IMR-90 (cell line): Measurements from ENCODE around the gene SEMA6D. TPM values are rescaled to one million over a fixed set of nuclear protein-coding genes. Genes with fewer than 3 reads are reported as not detected.
A peak's percentile ranks its signal among the peaks of the same experiment; 100 is the strongest.

ENCODE experiments used
- ATAC-seq: fragments of 200-7000 bp; cut with Tn5 transposase; 2 replicates; pipeline ENCODE4 v1.9.1; 2020; ENCODE audit warnings: low read depth, mild to moderate bottlenecking, moderate library complexity
- BruUV-seq: library from RNA; stranded (reverse); fragments of 400-500 nt; replicated peaks from 2 replicates; lab custom pipeline; 2021; lab: Mats Ljungman, UMichigan
- CTCF ChIA-PET: fragments of 300-600 bp; formaldehyde crosslinking; extraction: SDS; loops from one replicate; lab custom pipeline; 2021; ENCODE audit warnings: antibody characterized with exemption; lab: Yijun Ruan, JAX
- POLR2A ChIA-PET: fragments of 300-600 bp; sonication (Branson Sonifier 250); formaldehyde crosslinking; loops from one replicate; lab custom pipeline; 2022; ENCODE audit warnings: antibody characterized with exemption; ENCODE audit not compliant: unreplicated experiment; lab: Charles Lee
- DNase-seq: peaks from one replicate; pipeline ENCODE4 v3.0.0; 2013
- H2AFZ ChIP-seq: replicated peaks from 2 replicates; pipeline ENCODE3; 2013; ENCODE audit warnings: low read length, mild to moderate bottlenecking; ENCODE audit not compliant: poor library complexity
- H2AK5ac ChIP-seq: 2 replicates; pipeline ENCODE4 v1.6.1; 2013; ENCODE audit warnings: low read depth, low read length, inconsistent platforms
- H2AK9ac ChIP-seq: replicated peaks from 2 replicates; pipeline ENCODE3; 2013; ENCODE audit warnings: mild to moderate bottlenecking, low read depth, low read length, moderate library complexity; ENCODE audit not compliant: poor library complexity
- H2BK120ac ChIP-seq: 2 replicates; pipeline ENCODE4 v1.6.1; 2013; ENCODE audit warnings: low read depth, low read length, inconsistent platforms
- H2BK15ac ChIP-seq: 3 replicates; pipeline ENCODE4 v1.6.1; 2013; ENCODE audit warnings: low read depth, low read length, inconsistent platforms
- H2BK20ac ChIP-seq: 2 replicates; pipeline ENCODE4 v1.6.1; 2013; ENCODE audit warnings: low read depth, mild to moderate bottlenecking, inconsistent platforms, low read length, moderate library complexity
- H2BK5ac ChIP-seq: 2 replicates; pipeline ENCODE4 v1.6.1; 2013; ENCODE audit warnings: mild to moderate bottlenecking, low read depth, low read length, inconsistent platforms; ENCODE audit not compliant: poor library complexity, severe bottlenecking
- H3K14ac ChIP-seq: replicated peaks from 2 replicates; pipeline ENCODE4 v1.6.1; 2013; ENCODE audit warnings: low read depth, low read length, inconsistent platforms
- H3K18ac ChIP-seq: 2 replicates; pipeline ENCODE4 v1.6.1; 2013; ENCODE audit warnings: low read depth, low read length, control low read depth
- H3K23ac ChIP-seq: 2 replicates; pipeline ENCODE4 v1.6.1; 2013; ENCODE audit warnings: low read depth, low read length, inconsistent platforms
- H3K27ac ChIP-seq: 2 replicates; pipeline ENCODE4 v1.5.1; 2013; ENCODE audit warnings: mild to moderate bottlenecking, control low read depth, low read length; ENCODE audit not compliant: insufficient read depth
- H3K27me3 ChIP-seq: 2 replicates; pipeline ENCODE4 v1.6.1; 2013; ENCODE audit warnings: low read length; ENCODE audit not compliant: control insufficient read depth, insufficient read depth
- H3K36me3 ChIP-seq: 2 replicates; pipeline ENCODE4 v1.6.1; 2013; ENCODE audit warnings: low read length, mixed read lengths; ENCODE audit not compliant: control insufficient read depth, insufficient read depth
- H3K4ac ChIP-seq: 2 replicates; pipeline ENCODE4 v1.6.1; 2013; ENCODE audit warnings: low read depth, low read length, inconsistent platforms
- H3K4me1 ChIP-seq: 2 replicates; pipeline ENCODE4 v1.6.1; 2013; ENCODE audit warnings: low read length, mixed read lengths; ENCODE audit not compliant: control insufficient read depth, insufficient read depth
- H3K4me2 ChIP-seq: 2 replicates; pipeline ENCODE4 v1.6.1; 2013; ENCODE audit warnings: low read depth, mild to moderate bottlenecking, control low read depth, low read length, moderate library complexity
- H3K4me3 ChIP-seq: 2 replicates; pipeline ENCODE4 v1.5.1; 2013; ENCODE audit warnings: low read depth, mild to moderate bottlenecking, control low read depth, low read length, moderate library complexity; ENCODE audit not compliant: insufficient read depth
- H3K56ac ChIP-seq: 2 replicates; pipeline ENCODE4 v1.6.1; 2013; ENCODE audit warnings: low read length, inconsistent platforms; ENCODE audit not compliant: insufficient read depth; ENCODE audit errors: extremely low read depth
- H3K79me1 ChIP-seq, 2 experiments: 2 replicates each; pipeline ENCODE4 v1.6.1; 2013; ENCODE audit warnings: low read length in 2 of 2, inconsistent platforms in 1 of 2, low read depth in 1 of 2
- H3K9ac ChIP-seq: 2 replicates; pipeline ENCODE4 v1.6.1; 2013; ENCODE audit warnings: low read depth, low read length, control low read depth
- H3K9me1 ChIP-seq: 2 replicates; pipeline ENCODE4 v1.6.1; 2013; ENCODE audit warnings: low read length, inconsistent platforms; ENCODE audit not compliant: insufficient read depth
- H3K9me3 ChIP-seq: 2 replicates; pipeline ENCODE4 v1.6.1; 2013; ENCODE audit warnings: low read length; ENCODE audit not compliant: control insufficient read depth, insufficient read depth
- H4K20me1 ChIP-seq: 2 replicates; pipeline ENCODE4 v1.6.1; 2013; ENCODE audit warnings: low read length, inconsistent platforms; ENCODE audit not compliant: insufficient read depth
- H4K5ac ChIP-seq: 2 replicates; pipeline ENCODE4 v1.6.1; 2013; ENCODE audit warnings: mild to moderate bottlenecking, low read depth, low read length, control low read depth
- H4K8ac ChIP-seq, 2 experiments: 2 replicates each; pipeline ENCODE4 v1.6.1; 2013; ENCODE audit warnings: low read depth in 2 of 2, low read length in 2 of 2, control low read depth in 1 of 2, inconsistent platforms in 1 of 2
- H4K91ac ChIP-seq: 2 replicates; pipeline ENCODE4 v1.6.1; 2013; ENCODE audit warnings: low read depth, low read length, inconsistent platforms; ENCODE audit not compliant: insufficient read depth
- CEBPB ChIP-seq: IDR thresholded peaks from 2 replicates; pipeline ENCODE4 v1.6.1; 2012; ENCODE audit warnings: low read depth, low read length, improper control_type of control experiment
- FOS ChIP-seq: fragments of 150-350 bp; IDR thresholded peaks from 2 replicates; pipeline ENCODE4 v1.6.1; 2016; ENCODE audit warnings: low read depth, low read length
- MAFK ChIP-seq: IDR thresholded peaks from 2 replicates; pipeline ENCODE4 v1.6.1; 2012; ENCODE audit warnings: low read depth, low read length, improper control_type of control experiment
- MAZ ChIP-seq: IDR thresholded peaks from 2 replicates; pipeline ENCODE4 v1.6.1; 2012; ENCODE audit warnings: low read depth, mild to moderate bottlenecking, low read length, improper control_type of control experiment, moderate library complexity, borderline replicate concordance
- MXI1 ChIP-seq: IDR thresholded peaks from 2 replicates; pipeline ENCODE4 v1.6.1; 2012; ENCODE audit warnings: low read depth, mild to moderate bottlenecking, low read length, moderate library complexity, borderline replicate concordance
- NFE2L2 ChIP-seq: fragments of 150-350 bp; IDR thresholded peaks from 2 replicates; pipeline ENCODE4 v1.6.1; 2016; ENCODE audit warnings: low read depth, mild to moderate bottlenecking, low read length
- POLR2A ChIP-seq: IDR thresholded peaks from 2 replicates; pipeline ENCODE4 v1.6.1; 2012; ENCODE audit warnings: mild to moderate bottlenecking, low read depth, low read length
- RAD21 ChIP-seq: IDR thresholded peaks from 2 replicates; pipeline ENCODE4 v1.6.1; 2012; ENCODE audit warnings: low read length, improper control_type of control experiment
- RCOR1 ChIP-seq: IDR thresholded peaks from 2 replicates; pipeline ENCODE4 v1.6.1; 2012; ENCODE audit warnings: mild to moderate bottlenecking, low read length, improper control_type of control experiment; ENCODE audit not compliant: insufficient replicate concordance
- RFX5 ChIP-seq: IDR thresholded peaks from 2 replicates; pipeline ENCODE4 v1.8.0; 2012; ENCODE audit warnings: low read depth, mild to moderate bottlenecking, low read length, moderate library complexity
- SMC3 ChIP-seq: fragments of 150-350 bp; IDR thresholded peaks from 2 replicates; pipeline ENCODE4 v1.6.1; 2016; ENCODE audit warnings: low read depth, mild to moderate bottlenecking, antibody characterized with exemption, low read length, moderate library complexity
- USF2 ChIP-seq: fragments of 150-350 bp; IDR thresholded peaks from 2 replicates; pipeline ENCODE4 v1.6.1; 2017; ENCODE audit warnings: mild to moderate bottlenecking, antibody characterized with exemption, low read length, low read depth
- WGBS, 2 experiments: methylation state at CpG; one replicate each; pipeline versions ENCODE4 v1.1.5 to v1.1.7; 2013; ENCODE audit warnings: missing lambda C conversion rate in 2 of 2; ENCODE audit not compliant: insufficient read length in 1 of 2; ENCODE audit errors: extremely low coverage in 2 of 2; 5-methylcytosine and 5-hydroxymethylcytosine counted together
- dilution Hi-C: fragments of 300-500 bp; cut with HindIII; formaldehyde crosslinking; loops from one replicate; pipeline ENCODE4 v1.14.3; 2018; ENCODE audit warnings: low sequenced_read_pairs; ENCODE audit not compliant: unreplicated experiment
- in situ Hi-C: fragments of 300-500 bp; cut with MboI; formaldehyde crosslinking; loops from 3 replicates; pipeline ENCODE4 v1.14.3; 2019; ENCODE audit warnings: low sequenced_read_pairs, inconsistent platforms, mixed read lengths
- intact Hi-C: fragments of 100-400 bp; cut with micrococcal nuclease; formaldehyde crosslinking; loops from 2 replicates; pipeline ENCODE4 v1.10.0; 2022
- polyA plus RNA-seq, 3 experiments: library from polyadenylated mRNA; depleted of rRNA; stranded (reverse); fragments of >200 nt; gene quantifications; 2 replicates each; pipeline ENCODE4 v1.2.3, GENCODE V29; 2012; ENCODE audit warnings: low replicate concordance in 1 of 3
- total RNA-seq: library from RNA; depleted of rRNA; stranded (reverse); fragments of >200 nt; gene quantifications from 2 replicates; pipeline ENCODE4 v1.2.3, GENCODE V29; 2012
- TF ChIP-seq, protein P1 (sequence below): conservative IDR thresholded peaks from 2 replicates; pipeline ENCODE4 v1.5.1; 2012; ENCODE audit warnings: mild to moderate bottlenecking, low read depth, low read length, improper control_type of control experiment
- TF ChIP-seq, protein P2 (sequence below): fragments of 150-350 bp; IDR thresholded peaks from 2 replicates; pipeline ENCODE4 v1.6.1; 2016; ENCODE audit warnings: low read depth, mild to moderate bottlenecking, low read length, moderate library complexity, borderline replicate concordance

SEMA6D gene
- total and polyA plus RNA-seq, 2 of the 4 experiments (the other 2 are of a cell fraction), result 12.6 to 17.4 TPM

- Histone ChIP-seq H3K23ac (peak overlapping the region; percentile 83), H2AK5ac (peak overlapping the region; percentile 80; the same call in 1 of the 2 replicates), H4K8ac (peak overlapping the region; percentile 4 to 52; a peak in 3 of 4 replicates), H4K5ac (no peak overlapping the region), H3K18ac (no peak overlapping the region), H3K27me3 (no peaks in the 10 kb centered on the region), H4K20me1 (peaks cover 4% of the 10 kb centered on the region; the same call in 1 of the 2 replicates), H3K79me1 (peaks cover 5 to 54% of the 10 kb centered on the region in 2 experiments; a peak in 3 of 4 replicates), H3K4me3 (no peak overlapping the region), H3K9me1 (peaks cover 17% of the 10 kb centered on the region), H3K27ac (peak overlapping the region; percentile 55), H3K4ac (peak overlapping the region; percentile 78), H3K4me2 (peak overlapping the region; percentile 15; the same call in 1 of the 2 replicates), H3K4me1 (peaks cover 9% of the 10 kb centered on the region), H2BK15ac (peak overlapping the region; percentile 83; the same call in 2 of the 3 replicates), H2BK20ac (peak overlapping the region; percentile 88), H2BK5ac (peak overlapping the region; percentile 72), H4K91ac (peak overlapping the region; percentile 65; the same call in 1 of the 2 replicates), H2AFZ (peak overlapping the region; percentile 36), H2BK120ac (peak overlapping the region; percentile 68), H3K14ac (peak overlapping the region; percentile 71), H3K36me3 (peaks cover 4% of the 10 kb centered on the region; the same call in 1 of the 2 replicates), H3K56ac (peak overlapping the region; percentile 48; the same call in 1 of the 2 replicates), H3K9me3 (peaks cover 3% of the 10 kb centered on the region), H2AK9ac (no peak overlapping the region), H3K9ac (no peak overlapping the region)
- DNase-seq, result peak; percentile 91
- in situ Hi-C loops (no loop called here), dilution Hi-C loops (no loop called here), intact Hi-C loops (no loop called here)
- WGBS, 2 experiments, result no CpG with 5 or more reads among the region's 2 CpGs
- no TSS peak for BruUV-seq
- ChIA-PET CTCF (no interaction called here), POLR2A (no interaction called here)
- ATAC-seq, result peak; percentile 99
- TF ChIP-seq, protein P1, sequence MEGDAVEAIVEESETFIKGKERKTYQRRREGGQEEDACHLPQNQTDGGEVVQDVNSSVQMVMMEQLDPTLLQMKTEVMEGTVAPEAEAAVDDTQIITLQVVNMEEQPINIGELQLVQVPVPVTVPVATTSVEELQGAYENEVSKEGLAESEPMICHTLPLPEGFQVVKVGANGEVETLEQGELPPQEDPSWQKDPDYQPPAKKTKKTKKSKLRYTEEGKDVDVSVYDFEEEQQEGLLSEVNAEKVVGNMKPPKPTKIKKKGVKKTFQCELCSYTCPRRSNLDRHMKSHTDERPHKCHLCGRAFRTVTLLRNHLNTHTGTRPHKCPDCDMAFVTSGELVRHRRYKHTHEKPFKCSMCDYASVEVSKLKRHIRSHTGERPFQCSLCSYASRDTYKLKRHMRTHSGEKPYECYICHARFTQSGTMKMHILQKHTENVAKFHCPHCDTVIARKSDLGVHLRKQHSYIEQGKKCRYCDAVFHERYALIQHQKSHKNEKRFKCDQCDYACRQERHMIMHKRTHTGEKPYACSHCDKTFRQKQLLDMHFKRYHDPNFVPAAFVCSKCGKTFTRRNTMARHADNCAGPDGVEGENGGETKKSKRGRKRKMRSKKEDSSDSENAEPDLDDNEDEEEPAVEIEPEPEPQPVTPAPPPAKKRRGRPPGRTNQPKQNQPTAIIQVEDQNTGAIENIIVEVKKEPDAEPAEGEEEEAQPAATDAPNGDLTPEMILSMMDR, result no peak
- TF ChIP-seq, protein P2, sequence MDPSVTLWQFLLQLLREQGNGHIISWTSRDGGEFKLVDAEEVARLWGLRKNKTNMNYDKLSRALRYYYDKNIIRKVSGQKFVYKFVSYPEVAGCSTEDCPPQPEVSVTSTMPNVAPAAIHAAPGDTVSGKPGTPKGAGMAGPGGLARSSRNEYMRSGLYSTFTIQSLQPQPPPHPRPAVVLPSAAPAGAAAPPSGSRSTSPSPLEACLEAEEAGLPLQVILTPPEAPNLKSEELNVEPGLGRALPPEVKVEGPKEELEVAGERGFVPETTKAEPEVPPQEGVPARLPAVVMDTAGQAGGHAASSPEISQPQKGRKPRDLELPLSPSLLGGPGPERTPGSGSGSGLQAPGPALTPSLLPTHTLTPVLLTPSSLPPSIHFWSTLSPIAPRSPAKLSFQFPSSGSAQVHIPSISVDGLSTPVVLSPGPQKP, result no peak
- TF ChIP-seq RFX5, result no peak
- peak; percentile 68 for TF ChIP-seq FOS
- TF ChIP-seq MXI1, result peak; percentile 89
- peak; percentile 95 for TF ChIP-seq MAFK
- no peak for TF ChIP-seq MAZ
- TF ChIP-seq SMC3, result no peak
- no peak for TF ChIP-seq POLR2A
- no peak for TF ChIP-seq USF2
- no peak for TF ChIP-seq RCOR1
- TF ChIP-seq RAD21, result no peak
- TF ChIP-seq NFE2L2, result no peak
- no peak for TF ChIP-seq CEBPB
Observed at GRCh38 chr15:47750030-47750739, 32.9 kb downstream of the SEMA6D start.
